ENCODE measurements around the gene TRPM5.

Gene TRPM5

DNA sequence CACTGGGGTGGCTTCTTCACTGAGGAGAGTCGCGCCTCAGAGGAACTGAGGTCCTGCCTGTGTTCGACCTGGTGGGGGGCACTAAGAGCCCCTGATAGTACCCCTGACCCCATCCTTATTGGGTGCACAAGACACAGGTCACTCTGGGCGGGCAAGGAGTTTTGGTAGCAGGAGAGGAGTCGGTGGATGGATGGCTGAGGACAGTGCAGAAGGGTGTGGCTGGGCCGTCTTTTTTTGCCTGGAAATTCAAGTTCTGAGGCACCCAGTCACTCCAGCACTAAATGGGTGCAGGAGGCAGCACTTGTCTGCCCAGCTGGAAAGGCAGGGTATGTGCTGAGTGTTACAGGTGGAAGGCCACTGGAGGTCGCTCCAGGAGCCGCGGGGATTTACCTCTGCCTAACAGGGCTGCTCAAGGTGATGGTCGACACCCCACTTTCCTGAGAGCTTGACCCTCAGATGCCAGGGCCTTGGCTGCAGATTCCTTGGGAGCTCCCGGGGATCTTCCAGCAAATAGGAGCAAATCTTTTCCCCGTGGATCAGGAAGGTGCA is 42.8 kb downstream of the TRPM5 start:
- DNase-seq, result no peak

GRCh38 chr11:2400762-2401435 is 43.4 kb downstream of the TRPM5 start:
- no peak for DNase-seq

GRCh38 chr11:2400069-2400761 is 44.1 kb downstream of the TRPM5 start, which contains the start of gene TSSC4:
TSS of gene TSSC4 (plus strand) at chr11:2400750. CDS start at chr11:2402634, 1,884 bp downstream.
- DNase-seq, result peak; percentile 98

GRCh38 chr11:2399488-2400068 is 44.7 kb downstream of the TRPM5 start:
- DNase-seq, result no peak

DNA sequence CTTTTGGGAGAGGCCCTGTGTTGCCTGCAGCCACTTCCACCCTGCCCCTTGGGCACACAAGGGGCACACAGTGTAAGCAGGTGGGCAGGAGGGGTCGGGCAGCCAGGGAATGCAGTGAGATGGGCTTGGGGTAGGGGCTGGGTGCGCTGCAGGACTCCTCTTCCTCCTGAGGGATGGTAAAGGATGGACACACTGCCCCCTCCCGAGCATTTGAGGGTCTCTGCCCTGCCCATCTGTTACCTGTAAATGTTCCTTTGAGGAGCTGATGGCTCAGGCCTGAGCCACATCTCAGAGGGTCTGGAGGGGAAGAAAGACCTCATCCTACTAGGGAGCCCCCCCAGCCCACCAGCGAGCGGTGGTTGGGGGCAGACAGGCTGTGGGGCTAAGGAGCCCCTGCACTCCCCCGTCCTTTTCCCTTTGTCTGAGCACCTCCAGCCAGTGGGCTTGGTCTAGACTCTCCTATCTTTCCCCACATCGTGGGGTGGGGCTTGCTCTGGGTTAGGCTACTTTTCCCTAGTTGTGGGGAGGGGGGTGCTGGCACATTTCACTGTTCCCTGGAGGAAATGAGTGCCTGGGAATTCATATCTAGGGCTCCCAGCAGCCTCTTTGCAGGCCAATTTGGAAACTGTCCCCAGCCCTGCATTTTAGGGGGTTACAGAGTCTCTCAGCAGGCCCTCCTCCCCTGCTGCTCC is 45.5 kb downstream of the TRPM5 start:
- DNase-seq, result no peak

GRCh38 chr11:2397005-2397404 is 47.3 kb downstream of the TRPM5 start:
- no peak for DNase-seq

DNA sequence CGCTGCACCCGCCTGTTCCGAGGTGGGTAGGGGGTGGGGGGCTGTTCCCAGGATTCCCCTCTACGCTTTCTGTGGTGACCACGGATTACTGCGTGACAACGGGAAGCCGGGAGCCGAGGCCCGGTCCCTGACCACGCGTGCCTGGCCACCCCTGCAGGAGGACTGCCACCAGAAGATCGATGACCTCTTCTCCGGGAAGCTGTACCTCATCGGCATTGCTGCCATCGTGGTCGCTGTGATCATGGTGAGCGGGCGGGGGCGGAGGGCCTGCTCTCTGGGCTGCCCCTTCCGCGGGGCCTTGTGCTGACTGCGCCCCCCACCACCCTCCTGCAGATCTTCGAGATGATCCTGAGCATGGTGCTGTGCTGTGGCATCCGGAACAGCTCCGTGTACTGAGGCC is 47.8 kb downstream of the TRPM5 start:
- DNase-seq, result no peak

- DNase-seq, result no peak
These were observed 48.5 kb downstream of the TRPM5 start for GRCh38 chr11:2395856-2396255.

DNA sequence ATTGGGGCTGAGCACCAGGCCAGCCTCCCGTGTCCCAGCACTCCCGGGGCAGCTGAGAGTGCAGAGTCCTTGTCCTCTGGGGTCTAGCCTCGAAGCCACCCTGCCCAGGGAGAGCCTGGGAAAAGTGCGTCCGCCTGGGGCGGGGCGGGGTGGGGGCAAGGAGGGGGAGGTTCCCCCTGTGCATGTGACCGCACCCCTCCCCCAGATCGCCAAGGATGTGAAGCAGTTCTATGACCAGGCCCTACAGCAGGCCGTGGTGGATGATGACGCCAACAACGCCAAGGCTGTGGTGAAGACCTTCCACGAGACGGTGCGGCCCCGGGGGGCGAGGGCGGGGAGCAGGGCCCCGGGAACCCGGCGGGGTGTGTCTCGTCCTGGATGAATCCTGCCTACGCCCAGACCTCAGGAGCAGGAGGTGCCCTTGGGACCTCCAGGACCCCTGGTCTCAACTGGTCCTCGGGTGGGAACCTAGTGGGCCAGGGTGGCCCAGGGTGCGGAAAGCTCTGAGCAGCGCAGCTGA is 49.0 kb downstream of the TRPM5 start:
- no peak for DNase-seq

- no peak for DNase-seq
These were observed 49.6 kb downstream of the TRPM5 start for GRCh38 chr11:2394818-2395105.

Data from NCI-H187 treated with DMSO at 0.1 percent for 48 hours (cell line).